ENCODE results near the gene CRISPLD2. TPM values are rescaled to one million over a fixed set of nuclear protein-coding genes. Genes with fewer than 3 reads are reported as not detected.

CRISPLD2 gene
- total RNA-seq, 3 donors from 2014 or later (not counting 1 experiment from before 2014, with no cell fraction given) = 0.86 to 6.3 TPM; not detected in 1

DNA sequence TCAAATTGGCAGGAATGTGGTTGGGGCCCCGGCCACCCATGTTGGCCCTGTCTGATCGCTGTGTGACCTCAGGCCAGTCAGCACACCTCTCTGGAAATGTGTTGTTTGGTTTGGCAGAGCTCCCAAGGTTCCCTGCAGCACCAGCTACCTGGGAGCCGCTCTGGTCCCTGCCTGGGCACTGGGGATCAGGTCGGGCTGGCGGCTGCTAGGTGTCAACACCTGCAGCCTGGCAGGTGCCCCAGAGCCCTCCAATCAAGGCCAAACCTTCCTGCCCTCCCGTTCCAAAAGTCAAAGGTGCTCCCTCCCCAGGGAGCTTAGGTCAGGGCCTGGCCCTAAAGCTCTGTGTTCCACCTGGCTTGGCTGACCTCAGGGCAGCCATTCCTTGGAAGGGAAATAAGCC, 135.6 kb downstream of the CRISPLD2 start:
- H3K4me1 ChIP-seq (ENCODE audit: control insufficient read depth, insufficient read depth, low read length) = peaks cover 3% of the 10 kb centered on the region
- Mint-ChIP-seq H3K9me3 (no peaks in the 10 kb centered on the region), H3K27me3 (ENCODE audit: low read depth in 2 of 2) (peaks cover 0 to 4% of the 10 kb centered on the region in 2 donors), H3K36me3 (no peaks in the 10 kb centered on the region), H3K4me3 (no peak overlapping the region), H3K27ac (no peak overlapping the region), H3K4me1 (no peaks in the 10 kb centered on the region)
- ATAC-seq = no peak
- H3K9me3 ChIP-seq (ENCODE audit: control insufficient read depth, insufficient read depth, low read length) = no peaks in the 10 kb centered on the region
- TF ChIP-seq, protein P1, sequence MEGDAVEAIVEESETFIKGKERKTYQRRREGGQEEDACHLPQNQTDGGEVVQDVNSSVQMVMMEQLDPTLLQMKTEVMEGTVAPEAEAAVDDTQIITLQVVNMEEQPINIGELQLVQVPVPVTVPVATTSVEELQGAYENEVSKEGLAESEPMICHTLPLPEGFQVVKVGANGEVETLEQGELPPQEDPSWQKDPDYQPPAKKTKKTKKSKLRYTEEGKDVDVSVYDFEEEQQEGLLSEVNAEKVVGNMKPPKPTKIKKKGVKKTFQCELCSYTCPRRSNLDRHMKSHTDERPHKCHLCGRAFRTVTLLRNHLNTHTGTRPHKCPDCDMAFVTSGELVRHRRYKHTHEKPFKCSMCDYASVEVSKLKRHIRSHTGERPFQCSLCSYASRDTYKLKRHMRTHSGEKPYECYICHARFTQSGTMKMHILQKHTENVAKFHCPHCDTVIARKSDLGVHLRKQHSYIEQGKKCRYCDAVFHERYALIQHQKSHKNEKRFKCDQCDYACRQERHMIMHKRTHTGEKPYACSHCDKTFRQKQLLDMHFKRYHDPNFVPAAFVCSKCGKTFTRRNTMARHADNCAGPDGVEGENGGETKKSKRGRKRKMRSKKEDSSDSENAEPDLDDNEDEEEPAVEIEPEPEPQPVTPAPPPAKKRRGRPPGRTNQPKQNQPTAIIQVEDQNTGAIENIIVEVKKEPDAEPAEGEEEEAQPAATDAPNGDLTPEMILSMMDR (IDR thresholded peaks at IDR 0.05) = no peak
- no peak overlapping the region for H3K27ac ChIP-seq (ENCODE audit: low read length)
- H3K36me3 ChIP-seq (ENCODE audit: control insufficient read depth, insufficient read depth, low read length) = no peaks in the 10 kb centered on the region
- no peak for DNase-seq
- WGBS (ENCODE audit: insufficient coverage) = 90% methylated on average over 6 of the region's 6 CpGs
- no peak overlapping the region for H3K4me3 ChIP-seq (ENCODE audit: low read length)
- intact Hi-C loops (cut with micrococcal nuclease) = no loop called here
- H3K27me3 ChIP-seq (ENCODE audit: control insufficient read depth, insufficient read depth, low read length) = no peaks in the 10 kb centered on the region

DNA sequence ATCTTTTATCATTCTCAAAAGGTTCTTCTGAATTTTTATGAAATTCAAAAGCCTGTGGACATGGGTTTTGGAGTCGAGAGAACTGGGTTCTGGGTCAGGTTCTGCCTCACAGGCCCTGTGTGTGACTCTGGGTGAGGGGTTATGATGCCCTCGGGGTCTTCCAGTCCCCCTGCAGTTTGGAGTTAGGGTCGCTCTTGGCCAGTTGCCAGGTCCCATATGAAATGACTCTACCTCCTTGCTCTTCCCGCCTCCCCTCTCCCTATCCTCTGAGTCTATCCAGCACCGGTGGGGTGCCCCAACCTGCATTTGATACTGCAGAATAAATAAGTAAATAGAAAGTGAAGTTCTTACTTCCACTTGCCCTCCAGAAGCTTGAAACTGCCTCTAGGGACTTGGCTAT, 137.4 kb downstream of the CRISPLD2 start:
- TF ChIP-seq, protein P1 (IDR thresholded peaks at IDR 0.05) = no peak
- no peaks in the 10 kb centered on the region for H3K36me3 Mint-ChIP-seq
- Histone ChIP-seq H3K27me3 (ENCODE audit: control insufficient read depth, insufficient read depth, low read length) (no peaks in the 10 kb centered on the region), H3K4me3 (ENCODE audit: low read length) (no peak overlapping the region), H3K4me1 (ENCODE audit: control insufficient read depth, insufficient read depth, low read length) (peaks cover 3% of the 10 kb centered on the region), H3K27ac (ENCODE audit: low read length) (no peak overlapping the region), H3K36me3 (ENCODE audit: control insufficient read depth, insufficient read depth, low read length) (no peaks in the 10 kb centered on the region), H3K9me3 (ENCODE audit: control insufficient read depth, insufficient read depth, low read length) (no peaks in the 10 kb centered on the region)
- ATAC-seq = no peak
- no peak overlapping the region for H3K4me3 Mint-ChIP-seq
- WGBS (ENCODE audit: insufficient coverage) = 80% methylated on average over 4 of the region's 5 CpGs
- intact Hi-C loops (cut with micrococcal nuclease) = no loop called here
- H3K27me3 Mint-ChIP-seq (ENCODE audit: low read depth in 2 of 2) = peaks cover 0 to 4% of the 10 kb centered on the region in 2 donors
- no peaks in the 10 kb centered on the region for H3K9me3 Mint-ChIP-seq
- DNase-seq = no peak
- H3K4me1 Mint-ChIP-seq = no peaks in the 10 kb centered on the region
- H3K27ac Mint-ChIP-seq = no peak overlapping the region

DNA sequence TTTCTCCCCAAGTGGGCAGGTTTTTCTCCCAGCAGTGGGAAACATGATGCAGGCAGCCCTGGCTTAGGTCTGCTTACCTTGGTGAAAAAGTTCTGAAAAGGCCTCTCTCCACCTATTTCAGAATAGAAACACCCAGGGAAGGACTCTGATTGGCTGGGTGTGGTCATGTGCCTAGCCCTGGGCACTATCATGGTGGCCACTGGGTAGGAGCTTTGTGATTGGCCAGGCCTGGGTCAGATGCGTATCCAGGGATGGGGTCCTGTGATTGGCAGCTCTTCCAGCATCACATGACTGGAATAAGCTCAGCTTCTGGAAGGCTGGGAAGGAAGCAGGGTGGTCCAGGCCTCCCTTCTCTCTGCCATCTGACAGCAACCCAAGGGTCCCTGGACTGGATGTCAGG, 138.0 kb downstream of the CRISPLD2 start:
- H3K27me3 Mint-ChIP-seq (ENCODE audit: low read depth in 2 of 2) = peaks cover 0 to 4% of the 10 kb centered on the region in 2 donors
- H3K4me3 Mint-ChIP-seq = no peak overlapping the region
- H3K27ac ChIP-seq (ENCODE audit: low read length) = no peak overlapping the region
- peaks cover 1% of the 10 kb centered on the region for H3K4me1 ChIP-seq (ENCODE audit: control insufficient read depth, insufficient read depth, low read length)
- H3K27ac Mint-ChIP-seq = no peak overlapping the region
- TF ChIP-seq, protein P1 (IDR thresholded peaks at IDR 0.05) = no peak
- H3K9me3 Mint-ChIP-seq = no peaks in the 10 kb centered on the region
- intact Hi-C loops (cut with micrococcal nuclease) = no loop called here
- no peaks in the 10 kb centered on the region for H3K27me3 ChIP-seq (ENCODE audit: control insufficient read depth, insufficient read depth, low read length)
- no peak overlapping the region for H3K4me3 ChIP-seq (ENCODE audit: low read length)
- WGBS (ENCODE audit: insufficient coverage) = 81% methylated on average over 1 of the region's 1 CpG
- ATAC-seq (no peak), DNase-seq (no peak)
- H3K9me3 ChIP-seq (ENCODE audit: control insufficient read depth, insufficient read depth, low read length) = no peaks in the 10 kb centered on the region
- no peaks in the 10 kb centered on the region for H3K36me3 Mint-ChIP-seq
- no peaks in the 10 kb centered on the region for H3K4me1 Mint-ChIP-seq
- H3K36me3 ChIP-seq (ENCODE audit: control insufficient read depth, insufficient read depth, low read length) = no peaks in the 10 kb centered on the region

Other genes with a start within 250 kb of the CRISPLD2 start
- 100 to 1,000 TPM in 2 of 3 donors, 10 to 100 TPM in 1; 43.7 to 187 (median 116) TPM for gene COTL1, start 201.9 kb upstream of the CRISPLD2 start, total RNA-seq
- gene KLHL36, start 171.5 kb upstream of the CRISPLD2 start, total RNA-seq = 10 to 100 TPM; 47.2 to 62.3 (median 60.5) TPM
- 100 to 1,000 TPM in 2 of 3 donors, 10 to 100 TPM in 1; 78.4 to 103 (median 100) TPM for gene USP10, start 120.0 kb upstream of the CRISPLD2 start, total RNA-seq
- 10 to 100 TPM; 37.9 to 64.9 (median 45.2) TPM for gene ZDHHC7, start 191.6 kb downstream of the CRISPLD2 start, total RNA-seq
- 10 to 100 TPM in 2 of 3 donors, 1 to 10 TPM in 1; 7.9 to 17.7 (median 12.1) TPM for gene KIAA0513, start 207.8 kb downstream of the CRISPLD2 start, total RNA-seq

All from natural killer cell (primary cell).